Activated CD4-positive, alpha-beta T cell treated with anti-CD3 and anti-CD28 coated beads, Interleukin-2, amount 10 ng/mL, durations not matched to agents 24 days and 14 days (primary cell): ENCODE measurements around the gene FAM114A2. TPM values are rescaled to one million over a fixed set of nuclear protein-coding genes. Genes with fewer than 3 reads are reported as not detected.

Source experiments
- DNase-seq: peaks from one replicate; pipeline ENCODE4 v3.0.0; 2022
- H3K27ac Mint-ChIP-seq: one replicate; pipeline ENCODE4 v1.8.0; 2022; ENCODE audit warnings: mild to moderate bottlenecking, mixed read lengths
- H3K27me3 Mint-ChIP-seq: one replicate; pipeline ENCODE4 v1.8.0; 2022; ENCODE audit warnings: mixed read lengths
- H3K36me3 Mint-ChIP-seq: one replicate; pipeline ENCODE4 v1.8.0; 2022; ENCODE audit warnings: low read depth, mild to moderate bottlenecking, mixed read lengths
- H3K4me1 Mint-ChIP-seq: one replicate; pipeline ENCODE4 v1.8.0; 2021; ENCODE audit warnings: mixed read lengths
- H3K4me3 Mint-ChIP-seq: one replicate; pipeline ENCODE4 v1.8.0; 2022; ENCODE audit warnings: mild to moderate bottlenecking, moderate library complexity, mixed read lengths
- H3K9me3 Mint-ChIP-seq: one replicate; pipeline ENCODE4 v1.8.0; 2021; ENCODE audit warnings: mixed read lengths
- intact Hi-C: fragments of 100-400 bp; cut with micrococcal nuclease; formaldehyde crosslinking; loops from one replicate; pipeline ENCODE4 v1.15.1; 2023
- total RNA-seq: library from RNA; stranded (reverse); gene quantifications from 2 replicates; pipeline ENCODE4 v1.2.3, GENCODE V29; 2022

Gene FAM114A2
- total RNA-seq, 1 donor from 2014 or later: 27.3 TPM

GRCh38 chr5:154063372-154063771, 24.7 kb upstream of the FAM114A2 start:
- Mint-ChIP-seq H3K9me3 (no peaks in the 10 kb centered on the region), H3K4me3 (no peak overlapping the region), H3K4me1 (peaks cover 10% of the 10 kb centered on the region), H3K36me3 (peaks cover 2% of the 10 kb centered on the region), H3K27ac (no peak overlapping the region), H3K27me3 (peaks cover 4% of the 10 kb centered on the region)
- DNase-seq: no peak
- intact Hi-C loops: no loop called here

DNA sequence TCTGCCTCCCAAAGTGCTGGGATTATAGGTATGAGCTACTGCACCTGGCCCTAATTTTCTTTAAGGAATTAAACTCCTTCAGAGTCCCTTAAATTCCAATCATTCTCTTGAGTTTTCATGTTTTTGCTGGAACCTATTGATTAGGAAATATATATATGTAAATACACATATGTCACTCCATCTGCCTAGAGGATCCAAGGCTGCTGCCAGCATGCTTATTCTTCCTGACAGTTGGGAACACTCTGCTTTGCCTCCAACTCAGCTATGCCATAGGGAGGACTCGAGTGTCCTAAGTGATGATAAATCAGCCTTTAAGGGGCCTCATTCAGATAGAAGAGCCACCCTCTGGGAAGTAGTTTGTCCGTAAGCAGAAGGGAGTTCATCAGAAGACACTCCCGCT, 21.9 kb upstream of the FAM114A2 start:
- no peak for DNase-seq
- Mint-ChIP-seq H3K4me1 (peaks cover 14% of the 10 kb centered on the region), H3K9me3 (no peaks in the 10 kb centered on the region), H3K36me3 (peaks cover 4% of the 10 kb centered on the region), H3K27me3 (no peaks in the 10 kb centered on the region), H3K27ac (no peak overlapping the region), H3K4me3 (no peak overlapping the region)
- intact Hi-C loops: no loop called here

- peaks cover 14% of the 10 kb centered on the region for H3K4me1 Mint-ChIP-seq
- peaks cover 7% of the 10 kb centered on the region for H3K36me3 Mint-ChIP-seq
- no peak overlapping the region for H3K27ac Mint-ChIP-seq
- H3K9me3 Mint-ChIP-seq: no peaks in the 10 kb centered on the region
- DNase-seq: no peak
- intact Hi-C loops: no loop called here
- no peak overlapping the region for H3K4me3 Mint-ChIP-seq
- no peaks in the 10 kb centered on the region for H3K27me3 Mint-ChIP-seq
These were observed 20.9 kb upstream of the FAM114A2 start for GRCh38 chr5:154059583-154059982.

DNA sequence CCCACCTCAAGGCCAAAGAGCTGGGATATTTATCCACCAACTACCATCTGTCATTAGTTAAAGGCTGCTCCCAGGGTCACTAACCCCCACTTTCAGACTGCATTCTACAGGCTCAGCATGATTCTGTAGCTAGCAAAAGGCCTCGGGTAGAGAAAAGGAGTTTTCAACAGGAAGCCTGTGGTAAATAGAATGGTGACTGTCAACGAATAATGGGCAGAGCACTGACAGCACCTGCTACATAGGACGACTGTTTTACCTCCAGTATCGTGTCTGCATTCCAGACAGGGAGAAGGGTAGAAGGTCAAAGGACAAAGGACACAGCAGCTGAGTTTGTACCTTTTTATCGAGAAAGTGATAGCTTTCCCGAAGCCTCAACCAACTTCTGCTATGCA, 20.3 kb upstream of the FAM114A2 start:
- peak; percentile 54 for DNase-seq
- Mint-ChIP-seq H3K4me3 (no peak overlapping the region), H3K9me3 (no peaks in the 10 kb centered on the region), H3K27ac (no peak overlapping the region), H3K4me1 (peaks cover 14% of the 10 kb centered on the region), H3K27me3 (no peaks in the 10 kb centered on the region), H3K36me3 (peaks cover 10% of the 10 kb centered on the region)
- intact Hi-C loops: no loop called here

DNA sequence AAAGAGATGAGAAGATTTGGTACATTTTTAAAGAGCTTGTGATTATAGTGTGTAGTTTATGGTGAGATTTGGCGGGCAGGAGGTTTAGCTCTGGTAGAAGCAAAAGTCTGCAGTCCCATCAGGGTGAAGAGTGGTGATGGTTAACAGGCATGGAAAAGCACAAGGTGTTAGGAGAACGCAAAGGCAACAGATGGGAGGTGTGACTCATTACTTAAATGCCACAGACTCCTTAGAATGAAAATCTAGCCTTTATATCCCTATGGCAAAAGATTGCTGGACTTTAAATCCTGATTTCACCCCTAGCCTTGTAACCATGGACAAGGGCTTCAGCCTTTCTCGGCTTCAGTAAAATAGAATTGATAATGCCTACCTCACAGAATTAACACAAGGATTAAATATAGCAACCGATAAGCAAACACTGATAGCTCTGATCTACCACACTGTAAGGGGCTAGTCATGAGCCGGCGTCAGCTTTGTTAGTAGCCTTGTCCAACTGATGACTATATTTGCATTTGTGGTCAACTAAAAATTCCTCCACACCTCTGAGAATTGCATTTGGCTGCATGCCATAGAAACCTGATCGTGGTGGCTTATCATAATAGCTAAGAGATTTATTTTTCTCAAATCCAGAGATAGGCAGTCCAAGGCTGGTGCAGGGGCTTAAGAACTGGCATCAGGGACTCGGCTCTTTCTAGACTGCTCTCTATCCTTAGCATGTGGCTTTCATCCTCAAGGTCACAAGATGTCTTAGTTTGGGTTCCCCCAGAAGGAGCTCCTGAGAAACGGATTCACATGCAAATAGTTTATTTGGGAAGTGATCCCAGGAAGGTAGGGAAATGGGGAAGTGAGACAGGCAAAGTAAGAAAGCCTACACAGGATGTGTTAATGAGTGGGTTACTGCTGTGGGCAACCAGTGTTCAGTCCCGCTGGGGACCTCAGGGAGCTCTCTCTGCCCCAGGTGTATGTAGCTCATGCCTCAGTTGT, 19.6 kb upstream of the FAM114A2 start:
- Mint-ChIP-seq H3K4me1 (peaks cover 14% of the 10 kb centered on the region), H3K27me3 (no peaks in the 10 kb centered on the region), H3K27ac (no peak overlapping the region), H3K36me3 (peaks cover 17% of the 10 kb centered on the region), H3K9me3 (no peaks in the 10 kb centered on the region), H3K4me3 (no peak overlapping the region)
- intact Hi-C loops: no loop called here
- DNase-seq: no peak

DNA sequence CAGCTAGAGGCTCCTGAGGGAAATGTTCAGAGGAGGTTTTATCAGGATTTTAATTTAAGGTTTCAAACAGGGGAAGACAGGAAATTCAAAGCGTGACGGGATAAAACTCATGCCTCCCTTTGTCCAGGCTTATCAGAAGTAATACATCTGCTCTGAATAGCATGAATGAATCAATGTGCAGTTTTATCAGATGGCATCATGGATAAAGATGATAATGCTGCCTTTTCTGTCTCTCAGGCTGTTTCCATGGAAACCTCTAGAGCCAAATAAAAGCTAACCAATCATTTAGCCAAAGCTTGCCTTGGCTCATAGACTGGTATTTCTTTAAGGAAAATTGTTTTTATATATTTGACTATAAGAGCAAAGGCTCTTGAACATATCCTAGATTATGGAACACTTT, 16.5 kb upstream of the FAM114A2 start:
- Mint-ChIP-seq H3K9me3 (no peaks in the 10 kb centered on the region), H3K4me1 (peaks cover 14% of the 10 kb centered on the region), H3K36me3 (peaks cover 34% of the 10 kb centered on the region), H3K4me3 (no peak overlapping the region), H3K27ac (no peak overlapping the region), H3K27me3 (no peaks in the 10 kb centered on the region)
- intact Hi-C loops: no loop called here
- no peak for DNase-seq

- DNase-seq: no peak
- Mint-ChIP-seq H3K4me3 (no peak overlapping the region), H3K27me3 (no peaks in the 10 kb centered on the region), H3K36me3 (peaks cover 44% of the 10 kb centered on the region), H3K4me1 (peaks cover 5% of the 10 kb centered on the region), H3K27ac (no peak overlapping the region), H3K9me3 (no peaks in the 10 kb centered on the region)
- intact Hi-C loops: no loop called here
These were observed 14.8 kb upstream of the FAM114A2 start for GRCh38 chr5:154053468-154053867.

DNA sequence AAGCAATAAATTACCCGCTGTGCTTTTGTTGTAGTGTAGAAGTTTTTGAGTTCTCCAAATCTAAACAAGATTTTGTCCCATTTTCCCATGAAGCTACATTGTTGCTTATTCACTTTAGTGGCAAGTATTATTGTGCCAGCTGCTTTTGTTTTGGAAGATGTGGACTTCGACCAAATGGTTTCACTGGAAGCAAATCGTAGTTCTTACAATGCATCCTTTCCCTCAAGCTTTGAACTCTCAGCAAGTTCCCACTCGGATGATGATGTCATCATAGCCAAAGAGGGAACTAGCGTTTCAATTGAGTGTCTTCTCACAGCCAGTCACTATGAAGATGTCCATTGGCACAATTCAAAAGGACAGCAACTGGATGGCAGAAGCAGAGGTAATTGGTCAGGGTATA, 10.9 kb upstream of the FAM114A2 start:
- peaks cover 45% of the 10 kb centered on the region for H3K36me3 Mint-ChIP-seq
- H3K9me3 Mint-ChIP-seq: no peaks in the 10 kb centered on the region
- no peak overlapping the region for H3K27ac Mint-ChIP-seq
- peaks cover 17% of the 10 kb centered on the region for H3K4me1 Mint-ChIP-seq
- intact Hi-C loops: no loop called here
- no peak overlapping the region for H3K4me3 Mint-ChIP-seq
- H3K27me3 Mint-ChIP-seq: no peaks in the 10 kb centered on the region
- no peak for DNase-seq

DNA sequence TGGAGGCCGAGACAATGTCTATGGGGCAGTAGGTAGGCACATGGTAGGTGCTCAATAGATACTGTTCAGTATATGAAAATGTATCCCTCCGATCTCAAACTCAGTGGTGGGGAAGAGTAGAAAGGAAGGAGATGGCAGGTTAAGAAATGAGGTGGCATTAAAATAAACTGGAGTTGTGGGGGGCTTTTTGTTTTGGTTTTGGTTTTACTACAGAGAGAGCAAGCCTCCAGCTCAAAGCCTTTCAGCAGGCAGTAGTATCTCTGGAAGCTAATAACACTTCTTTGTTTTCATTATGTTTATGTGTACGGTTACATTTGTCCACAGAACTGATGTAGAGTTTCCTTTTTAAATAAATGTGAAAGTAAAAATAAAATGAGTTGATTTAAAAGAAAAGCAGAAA, 8.6 kb upstream of the FAM114A2 start:
- Mint-ChIP-seq H3K4me1 (peaks cover 22% of the 10 kb centered on the region), H3K27me3 (no peaks in the 10 kb centered on the region), H3K27ac (no peak overlapping the region), H3K36me3 (peaks cover 28% of the 10 kb centered on the region), H3K4me3 (no peak overlapping the region), H3K9me3 (no peaks in the 10 kb centered on the region)
- DNase-seq: no peak
- intact Hi-C loops: no loop called here

DNA sequence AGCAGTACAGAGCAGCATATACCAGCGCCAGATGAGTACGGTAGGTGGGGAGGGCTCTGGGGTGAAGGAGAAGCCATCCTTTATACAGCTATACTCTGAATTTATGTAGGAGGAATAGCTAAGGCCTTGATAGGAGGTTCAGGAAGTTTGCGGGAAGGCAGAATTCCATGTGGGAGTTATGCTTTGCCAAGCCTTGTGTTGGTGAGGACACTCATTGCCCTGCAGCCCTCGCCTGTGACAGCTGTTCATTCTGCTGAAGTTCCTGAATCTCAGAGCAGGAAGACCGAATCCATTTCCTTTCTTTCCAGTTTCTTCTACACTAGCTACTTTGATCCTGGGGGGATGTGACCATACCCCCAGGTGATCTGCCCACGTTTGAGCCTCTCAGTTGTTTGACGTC, 7.8 kb upstream of the FAM114A2 start:
- Mint-ChIP-seq H3K27ac (no peak overlapping the region), H3K4me1 (peaks cover 26% of the 10 kb centered on the region), H3K4me3 (no peak overlapping the region), H3K27me3 (no peaks in the 10 kb centered on the region), H3K36me3 (peaks cover 25% of the 10 kb centered on the region), H3K9me3 (no peaks in the 10 kb centered on the region)
- intact Hi-C loops: no loop called here
- no peak for DNase-seq

DNA sequence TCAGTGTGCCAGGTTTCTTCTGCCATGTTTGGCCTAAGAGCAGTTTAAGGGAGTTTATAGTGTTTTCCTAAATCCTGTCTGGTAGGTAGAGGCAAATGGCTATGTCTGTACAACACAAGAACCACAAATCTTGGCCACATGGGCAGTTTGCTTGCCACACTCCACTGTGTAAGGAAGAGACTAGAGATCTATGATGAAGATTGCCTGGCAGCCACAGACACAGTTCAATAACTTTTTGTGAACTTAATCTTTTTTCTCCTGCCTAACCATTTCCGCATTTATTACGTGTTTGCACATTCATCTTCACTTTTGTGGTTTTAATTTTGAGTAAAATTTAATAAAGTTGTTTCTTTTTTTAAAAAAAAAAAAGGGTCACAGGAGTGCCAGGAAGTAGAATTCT, 5.9 kb upstream of the FAM114A2 start:
- H3K27ac Mint-ChIP-seq: no peak overlapping the region
- no peak for DNase-seq
- H3K27me3 Mint-ChIP-seq: no peaks in the 10 kb centered on the region
- no peaks in the 10 kb centered on the region for H3K9me3 Mint-ChIP-seq
- peaks cover 32% of the 10 kb centered on the region for H3K4me1 Mint-ChIP-seq
- peaks cover 17% of the 10 kb centered on the region for H3K36me3 Mint-ChIP-seq
- intact Hi-C loops: no loop called here
- H3K4me3 Mint-ChIP-seq: no peak overlapping the region

DNA sequence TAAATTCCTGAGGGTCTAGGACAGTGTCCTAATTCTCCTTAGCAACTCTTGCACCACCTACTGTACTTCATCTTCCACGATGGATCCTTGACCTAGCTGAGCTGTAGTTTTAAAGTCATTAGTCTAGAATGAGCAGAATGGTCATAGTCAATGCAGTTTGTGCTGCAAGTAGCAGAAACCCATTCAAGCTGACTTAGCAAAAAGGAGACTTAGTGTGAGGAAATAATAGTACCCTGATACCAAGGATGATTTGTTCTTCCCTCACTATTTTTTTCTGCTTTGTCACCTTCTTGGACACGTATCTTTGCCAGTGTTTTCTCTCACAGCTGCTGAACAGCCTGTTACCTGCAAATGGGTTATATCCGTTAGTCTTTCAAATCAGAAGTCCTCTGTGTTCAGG, 5.4 kb upstream of the FAM114A2 start:
- Mint-ChIP-seq H3K36me3 (peaks cover 15% of the 10 kb centered on the region), H3K9me3 (no peaks in the 10 kb centered on the region), H3K27me3 (no peaks in the 10 kb centered on the region), H3K4me1 (peaks cover 37% of the 10 kb centered on the region), H3K4me3 (no peak overlapping the region), H3K27ac (no peak overlapping the region)
- intact Hi-C loops: no loop called here
- DNase-seq: no peak

DNA sequence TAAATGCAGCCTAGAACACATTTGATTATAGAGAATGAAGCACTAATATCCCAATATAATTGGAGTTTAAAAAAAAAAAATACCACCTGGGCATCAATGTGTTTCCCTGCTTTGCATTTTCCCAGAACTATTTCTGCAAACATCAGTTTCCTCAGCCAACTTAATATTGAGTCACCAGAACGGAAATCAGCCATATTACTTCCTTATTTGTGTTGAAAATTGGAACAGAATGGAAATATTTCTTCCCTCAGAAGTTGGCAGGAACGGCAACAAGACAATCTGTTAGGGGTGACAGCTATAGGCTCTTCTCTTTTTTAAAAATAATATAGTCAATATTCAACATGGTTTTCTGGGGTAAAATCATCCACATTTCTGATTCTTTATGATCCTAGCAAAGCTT, 4.1 kb upstream of the FAM114A2 start:
- DNase-seq: no peak
- no peaks in the 10 kb centered on the region for H3K27me3 Mint-ChIP-seq
- intact Hi-C loops: no loop called here
- H3K4me3 Mint-ChIP-seq: no peak overlapping the region
- no peaks in the 10 kb centered on the region for H3K9me3 Mint-ChIP-seq
- H3K4me1 Mint-ChIP-seq: peaks cover 39% of the 10 kb centered on the region
- no peak overlapping the region for H3K27ac Mint-ChIP-seq
- H3K36me3 Mint-ChIP-seq: peaks cover 18% of the 10 kb centered on the region

DNA sequence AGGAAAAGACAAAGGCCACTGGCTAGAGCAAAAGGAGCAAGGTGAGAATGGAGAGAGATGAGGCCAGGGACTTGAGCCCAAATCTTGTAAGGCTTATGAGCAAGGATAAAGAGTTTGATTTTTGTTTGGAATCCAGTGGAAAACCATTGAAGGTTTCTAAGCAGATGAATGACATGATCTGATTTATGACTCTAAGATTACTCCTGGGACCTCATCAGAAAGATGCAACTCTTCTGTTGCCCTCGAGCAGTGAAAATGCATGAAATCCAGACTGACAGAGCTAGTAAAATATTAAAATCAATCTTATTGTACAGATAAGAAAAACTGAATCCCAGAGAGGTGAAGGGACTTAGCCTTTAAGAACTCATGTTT, 734 bp upstream of the FAM114A2 start:
- DNase-seq: no peak
- no peaks in the 10 kb centered on the region for H3K27me3 Mint-ChIP-seq
- H3K4me3 Mint-ChIP-seq: peak overlapping the region; percentile 96
- peaks cover 35% of the 10 kb centered on the region for H3K4me1 Mint-ChIP-seq
- intact Hi-C loops: loop anchor here (1.0 to 5.0 kb wide), 4 partner anchors 33 to 818 kb away; partner anchors contain the start of genes CNOT8, LARP1 and SAP30L
- peak overlapping the region; percentile 96 for H3K27ac Mint-ChIP-seq
- no peaks in the 10 kb centered on the region for H3K9me3 Mint-ChIP-seq
- peaks cover 15% of the 10 kb centered on the region for H3K36me3 Mint-ChIP-seq
